Renal cortex interstitium (tissue), 11 donors: ENCODE results near the gene ZBTB7C. TPM values are rescaled to one million over a fixed set of nuclear protein-coding genes. Genes with fewer than 3 reads are reported as not detected.
A peak's percentile ranks its signal among the peaks of the same experiment; 100 is the strongest.

Experiments
- DNase-seq, 11 donors: peaks; one replicate each; pipeline ENCODE4 v3.0.0-alpha.2; 2013; ENCODE audit warnings: low read depth in 9 of 11, low spot score in 4 of 11; ENCODE audit errors: extremely low read depth in 1 of 11
- polyA plus RNA-seq, 3 donors: library from polyadenylated mRNA; unstranded; fragments of 120-200 nt; gene quantifications; one replicate each; pipeline ENCODE4 v1.2.1, GENCODE V29; 2013; ENCODE audit not compliant: insufficient read length in 3 of 3

ZBTB7C gene
- polyA plus RNA-seq, 3 donors, result 12.3 to 17.0 (median 16.6) TPM

DNA sequence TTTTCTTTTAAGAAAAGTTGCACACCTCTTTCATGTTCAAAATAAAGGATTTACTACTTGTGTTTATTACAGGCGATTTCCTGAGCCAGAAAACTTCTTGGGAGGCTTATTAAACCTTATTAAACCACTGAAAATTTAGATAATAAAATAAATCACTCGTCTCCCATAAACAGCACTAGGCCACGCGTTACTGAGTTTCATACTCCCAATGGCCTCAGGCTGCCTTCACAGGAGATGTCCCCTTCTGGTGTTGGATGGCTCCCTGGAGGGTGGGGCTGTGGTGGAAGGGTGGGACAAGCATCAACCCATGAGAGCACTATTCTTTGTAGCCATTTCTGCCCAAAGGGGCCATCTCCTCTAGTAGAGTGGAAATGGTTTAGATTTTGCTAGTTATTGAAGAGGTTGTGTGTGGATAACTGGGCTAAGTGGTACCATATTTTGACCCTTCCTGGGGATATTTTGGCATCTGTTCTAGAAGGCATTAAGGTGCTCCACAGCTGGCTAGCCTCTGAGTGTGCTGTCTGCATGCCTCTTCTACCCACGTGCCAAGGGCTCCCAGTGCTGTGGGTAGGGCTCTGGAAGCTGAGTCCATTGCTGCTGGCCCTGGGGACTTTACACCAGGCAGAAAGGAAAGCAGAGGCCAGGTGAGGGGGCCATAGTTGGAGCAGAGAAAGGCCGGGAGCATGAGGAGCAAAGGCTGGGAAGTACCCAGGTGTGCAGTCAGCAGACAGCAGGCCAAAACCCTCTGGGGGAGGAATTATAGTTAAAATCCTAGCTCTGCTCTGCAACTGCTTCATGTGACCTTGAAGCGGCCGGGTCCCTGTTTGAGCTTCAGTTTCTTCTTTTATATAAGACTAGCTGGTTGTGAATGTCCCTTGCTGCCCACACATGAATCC is 357.0 kb downstream of the ZBTB7C start:
- DNase-seq, result no peak

DNA sequence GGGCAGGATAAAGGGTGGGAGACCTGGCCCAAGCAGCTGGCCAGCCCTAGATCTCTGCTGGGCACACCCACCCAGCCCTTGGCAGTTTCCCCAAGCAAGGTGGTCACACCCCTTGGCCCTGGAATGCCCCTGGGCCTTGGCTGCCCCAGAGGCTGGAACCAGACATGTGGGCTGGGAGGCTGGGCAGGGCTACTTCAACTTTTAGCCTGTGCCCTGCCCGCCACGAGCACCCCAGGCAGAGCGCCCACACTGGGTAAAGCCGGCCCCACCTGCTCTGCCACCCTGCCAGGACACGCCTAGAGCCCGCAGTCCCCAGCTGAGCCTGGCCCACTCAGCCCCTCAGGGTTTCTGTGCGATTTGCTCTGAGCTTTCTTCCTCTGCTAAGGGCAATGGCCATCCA is 359.0 kb downstream of the ZBTB7C start:
- DNase-seq, result no peak

GRCh38 chr18:48049757-48050156 is 359.4 kb downstream of the ZBTB7C start:
- no peak for DNase-seq

- DNase-seq, result no peak
Measured at GRCh38 chr18:48048251-48048650, 360.9 kb downstream of the ZBTB7C start.

- DNase-seq, result no peak
Measured at GRCh38 chr18:48046843-48047242, 362.3 kb downstream of the ZBTB7C start.

- no peak for DNase-seq
Measured at GRCh38 chr18:48045744-48046143, 363.4 kb downstream of the ZBTB7C start.

DNA sequence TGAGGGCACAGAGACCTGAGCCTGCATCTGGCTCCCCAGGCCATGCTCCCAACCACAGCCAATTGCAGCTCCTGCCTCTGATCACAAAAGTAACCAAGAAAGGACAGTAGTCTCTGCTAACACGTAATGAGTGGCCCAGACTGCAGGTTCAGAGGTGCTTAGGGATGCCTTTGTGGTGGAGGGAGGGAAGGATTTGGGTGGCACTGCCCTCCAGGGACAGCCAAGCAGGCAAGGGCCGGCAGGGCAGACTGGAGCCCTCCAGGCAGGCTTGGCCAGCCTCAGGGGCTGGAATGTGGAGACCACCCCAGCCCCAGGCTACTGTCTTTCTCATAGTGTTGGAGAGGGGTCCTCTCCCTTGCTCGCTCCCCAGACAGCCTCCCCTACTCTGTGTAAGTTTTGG is 364.2 kb downstream of the ZBTB7C start:
- no peak for DNase-seq

GRCh38 chr18:48043166-48043565 is 366.0 kb downstream of the ZBTB7C start:
- no peak for DNase-seq

DNA sequence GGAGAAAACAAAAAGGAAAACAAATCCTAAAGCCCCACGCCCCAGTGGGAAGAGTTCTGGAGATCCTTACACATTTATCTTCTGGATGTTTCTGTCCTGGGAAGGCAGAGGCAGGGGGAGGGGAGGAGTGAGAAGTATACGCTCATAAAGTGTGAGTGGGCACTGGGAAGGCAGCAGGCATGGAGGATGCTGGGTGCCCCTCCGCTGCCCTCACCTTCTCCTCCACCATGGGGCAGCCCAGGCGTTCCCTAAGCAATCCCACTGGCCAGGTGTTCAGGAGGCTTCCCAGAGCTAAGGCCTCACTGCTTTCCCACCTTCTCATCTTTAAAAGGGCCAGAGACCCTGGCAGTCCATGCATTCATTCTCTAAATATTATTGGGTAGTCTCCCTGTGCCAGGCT is 366.8 kb downstream of the ZBTB7C start:
- DNase-seq, result no peak

GRCh38 chr18:48040457-48041110 is 368.6 kb downstream of the ZBTB7C start:
- DNase-seq, result no peak

DNA sequence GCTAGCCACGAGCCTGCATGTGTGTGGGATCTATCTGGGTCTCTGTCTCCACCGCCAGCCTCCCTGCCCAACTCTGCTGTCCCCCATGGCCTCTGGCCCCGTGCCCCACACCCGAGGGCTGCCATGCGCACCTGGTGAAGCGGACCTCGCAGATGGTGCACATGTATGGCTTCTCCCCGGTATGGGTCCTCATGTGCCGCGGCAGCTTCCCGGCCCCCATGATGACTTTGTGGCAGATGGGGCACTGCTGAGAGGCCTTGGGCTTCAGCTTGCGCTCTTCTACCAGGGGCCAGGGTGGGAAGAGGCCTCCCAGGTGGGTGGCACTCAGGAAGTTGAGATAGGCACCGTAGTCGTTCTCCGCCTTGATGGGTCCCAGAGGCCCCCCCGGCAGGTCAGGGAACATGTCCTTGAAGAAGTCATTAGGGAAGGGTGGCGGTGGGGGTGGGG is 369.4 kb downstream of the ZBTB7C start:
- no peak for DNase-seq

GRCh38 chr18:48038636-48039035 is 370.5 kb downstream of the ZBTB7C start:
- DNase-seq, result no peak

DNA sequence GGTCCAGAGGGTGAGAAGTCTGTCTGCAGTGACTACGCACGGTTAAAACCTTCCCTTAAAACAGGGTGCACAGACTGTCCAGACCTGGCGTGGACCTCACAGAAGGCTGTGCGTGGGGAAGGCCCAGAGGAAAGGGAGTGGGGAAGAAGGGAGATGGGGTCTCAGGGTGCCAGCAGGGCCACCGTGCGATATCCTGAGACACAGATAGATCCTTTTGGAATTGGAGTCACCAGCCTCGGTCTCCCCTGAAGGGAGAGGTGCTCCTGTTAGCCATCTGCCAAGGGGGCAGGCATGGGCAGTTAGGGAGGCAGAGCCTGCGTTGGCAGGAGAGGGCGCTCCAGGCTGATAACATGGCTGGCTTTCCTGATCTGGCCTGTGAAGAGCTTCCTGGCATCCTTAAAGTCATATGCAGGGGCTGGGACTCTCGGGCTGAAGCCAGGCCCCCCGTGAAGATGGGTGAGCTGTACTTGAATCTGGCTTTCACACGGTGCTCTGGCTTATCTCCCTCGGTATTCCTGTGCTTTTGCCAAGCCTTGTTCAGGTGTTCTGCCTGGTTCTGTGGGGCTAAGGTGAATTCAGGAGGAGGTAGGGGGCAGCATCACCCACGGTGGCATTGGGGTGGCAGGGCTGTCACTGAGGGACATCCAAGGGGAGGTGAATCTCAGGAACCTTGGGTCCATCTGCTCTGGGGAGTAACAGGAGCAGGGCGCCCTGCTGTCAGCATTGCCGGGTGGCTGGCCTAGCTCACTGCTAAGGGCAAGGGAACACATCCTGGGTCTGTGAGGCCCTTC is 371.5 kb downstream of the ZBTB7C start:
- no peak for DNase-seq

DNA sequence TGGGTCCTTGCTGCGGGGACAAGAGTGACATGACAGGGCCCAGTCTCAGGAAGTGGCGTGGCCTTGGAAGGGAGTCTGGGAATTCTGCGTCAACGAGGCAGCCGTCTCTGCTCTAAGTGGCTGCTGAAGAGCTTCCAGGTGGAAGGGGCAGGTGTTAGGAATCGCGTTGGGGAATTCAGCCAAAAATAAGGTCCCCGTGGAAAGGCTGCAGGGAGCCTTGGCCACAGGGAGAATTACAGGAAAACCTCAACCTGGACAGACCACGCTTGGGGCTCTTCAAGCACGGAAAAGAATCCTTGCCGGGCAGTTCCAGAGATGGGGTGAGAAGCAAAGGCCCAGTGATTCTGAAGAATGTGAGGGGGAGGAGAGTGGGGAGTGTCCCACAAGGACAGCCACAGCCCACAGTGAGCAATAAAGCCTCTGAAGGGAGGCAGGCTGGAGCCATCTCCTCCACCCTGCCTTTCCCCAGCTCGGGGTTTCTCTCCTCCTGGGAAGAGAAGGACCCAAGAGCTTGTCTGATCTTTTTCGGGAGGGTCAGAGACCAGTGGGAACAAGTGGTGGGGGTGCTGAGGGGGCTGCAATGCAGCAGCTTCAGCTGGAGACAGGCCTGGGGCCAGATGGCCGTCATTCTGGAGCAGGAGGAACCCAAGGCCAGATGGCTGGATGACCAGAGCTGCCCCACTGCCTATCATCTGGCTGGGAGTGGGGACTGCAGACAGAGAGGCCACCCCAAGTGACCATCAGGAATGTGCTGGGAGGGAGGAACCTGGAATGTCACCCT is 372.4 kb downstream of the ZBTB7C start:
- DNase-seq, result peak in 4 of 11 donors; percentile 64 to 86 (median 80)

GRCh38 chr18:48036226-48036625 is 373.0 kb downstream of the ZBTB7C start:
- no peak for DNase-seq

- no peak for DNase-seq
Measured at GRCh38 chr18:48035556-48035860, 373.7 kb downstream of the ZBTB7C start.

GRCh38 chr18:48034651-48035555 is 374.3 kb downstream of the ZBTB7C start:
- no peak for DNase-seq
